ENCODE data around the gene OXLD1. TPM values are rescaled to one million over a fixed set of nuclear protein-coding genes. Genes with fewer than 3 reads are reported as not detected.

The OXLD1 gene
- polyA plus RNA-seq, 1 of the 3 experiments (the other 2 are of a cell fraction): 103 TPM

- CTCF ChIA-PET: interaction anchor here (1.8 kb wide), 1 partner anchor 10 kb away, joined by 8 read pairs; no protein-coding TSS in a partner anchor
- H3K9ac ChIP-seq: no peak overlapping the region; the same call in 1 of the 2 replicates
- WGBS (ENCODE audit: low lambda C conversion rate): 96% methylated on average over 19 of the region's 20 CpGs
These were observed 20.2 kb upstream of the OXLD1 start for GRCh38 chr17:81686614-81687013.

More at GRCh38 chr17:81686614-81687013, 20.2 kb upstream of the OXLD1 start:
- H3K27me3 ChIP-seq (ENCODE audit: insufficient read depth): no peaks in the 10 kb centered on the region
- peaks cover 72% of the 10 kb centered on the region for H4K20me1 ChIP-seq (ENCODE audit: insufficient read depth)
- peaks cover 19 to 21% of the 10 kb centered on the region in 2 experiments; a peak in 3 of 4 replicates for H3K4me1 ChIP-seq (ENCODE audit: control insufficient read depth in 1 of 2, insufficient read depth in 2 of 2, low read depth in 1 of 2, low read length in 1 of 2)
- H3K4me3 ChIP-seq (ENCODE audit: low read depth in 2 of 2, low read length in 1 of 2): no peak overlapping the region
- H3K79me2 ChIP-seq (ENCODE audit: insufficient read depth): peaks cover 96% of the 10 kb centered on the region
- no peak overlapping the region for H3K4me2 ChIP-seq
- no peak overlapping the region for H2AFZ ChIP-seq (ENCODE audit: low read depth)
- peaks cover 55 to 64% of the 10 kb centered on the region in 2 experiments for H3K36me3 ChIP-seq (replicated peaks in 1 of 2; ENCODE audit: control insufficient read depth in 1 of 2, insufficient read depth in 2 of 2, low read length in 1 of 2)
- no peak overlapping the region for H3K27ac ChIP-seq (ENCODE audit: low read depth in 2 of 2, low read length in 1 of 2)
- H3K9me2 ChIP-seq: no peaks in the 10 kb centered on the region
- no peak for DNase-seq
- TF ChIP-seq ELF1 (IDR thresholded peaks at IDR 0.05) (no peak), EP300 (IDR thresholded peaks at IDR 0.05; ENCODE audit: borderline replicate concordance in 1 of 2, low read depth in 1 of 2, low read length in 1 of 2) (no peak), MAX (IDR thresholded peaks at IDR 0.05; ENCODE audit: low read depth) (no peak), IRF3 (IDR thresholded peaks at IDR 0.05; ENCODE audit: low read depth, low read length) (no peak), RXRA (IDR thresholded peaks at IDR 0.05; ENCODE audit: borderline replicate concordance, low read depth) (no peak), USF1 (IDR thresholded peaks at IDR 0.05; ENCODE audit: borderline replicate concordance, low read depth) (no peak), RFX5 (IDR thresholded peaks at IDR 0.05; ENCODE audit: low read length) (no peak), SIN3A (IDR thresholded peaks at IDR 0.05; ENCODE audit: borderline replicate concordance, low read depth, low read length) (no peak), TEAD4 (IDR thresholded peaks at IDR 0.05; ENCODE audit: borderline replicate concordance, insufficient read depth) (no peak), RAD21 (IDR thresholded peaks at IDR 0.05; ENCODE audit: low read length) (no peak), MXI1 (IDR thresholded peaks at IDR 0.05; ENCODE audit: low read depth, low read length) (no peak), JUND (IDR thresholded peaks at IDR 0.05) (no peak), RCOR1 (IDR thresholded peaks at IDR 0.05; ENCODE audit: low read length) (no peak), EZH2phosphoT487 (IDR thresholded peaks at IDR 0.05; ENCODE audit: borderline replicate concordance, low read depth) (no peak), FOSL2 (IDR thresholded peaks at IDR 0.05; ENCODE audit: borderline replicate concordance, low read depth) (no peak), NRF1 (IDR thresholded peaks at IDR 0.05; ENCODE audit: low read depth, low read length) (no peak), USF2 (IDR thresholded peaks at IDR 0.05; ENCODE audit: borderline replicate concordance, low read depth, low read length) (no peak), POLR2AphosphoS5 (IDR thresholded peaks at IDR 0.05; ENCODE audit: low read depth, low read length) (no peak), PBX3 (IDR thresholded peaks at IDR 0.05) (no peak), TAF1 (IDR thresholded peaks at IDR 0.05; ENCODE audit: borderline replicate concordance, low read depth, low read length) (no peak)
- POLR2A ChIA-PET: no interaction called here
- H3F3A ChIP-seq (replicated peaks; ENCODE audit: insufficient read depth): peaks cover 14% of the 10 kb centered on the region
- H3K9me3 ChIP-seq: no peaks in the 10 kb centered on the region
